HG02610 (cell line): ENCODE measurements around the gene TMEM239.
"Not testable (repeated sequence)": the region's sequence is repeated elsewhere in the genome, so short reads cannot be mapped to it uniquely, and the experiment has no call there.

ENCODE experiments used
- ATAC-seq: cut with Tn5 transposase; IDR thresholded peaks from one replicate; pipeline ENCODE4 v1.9.1; 2021; ENCODE audit warnings: mild to moderate bottlenecking, moderate library complexity; ENCODE audit not compliant: unreplicated experiment

The TMEM239 gene

DNA sequence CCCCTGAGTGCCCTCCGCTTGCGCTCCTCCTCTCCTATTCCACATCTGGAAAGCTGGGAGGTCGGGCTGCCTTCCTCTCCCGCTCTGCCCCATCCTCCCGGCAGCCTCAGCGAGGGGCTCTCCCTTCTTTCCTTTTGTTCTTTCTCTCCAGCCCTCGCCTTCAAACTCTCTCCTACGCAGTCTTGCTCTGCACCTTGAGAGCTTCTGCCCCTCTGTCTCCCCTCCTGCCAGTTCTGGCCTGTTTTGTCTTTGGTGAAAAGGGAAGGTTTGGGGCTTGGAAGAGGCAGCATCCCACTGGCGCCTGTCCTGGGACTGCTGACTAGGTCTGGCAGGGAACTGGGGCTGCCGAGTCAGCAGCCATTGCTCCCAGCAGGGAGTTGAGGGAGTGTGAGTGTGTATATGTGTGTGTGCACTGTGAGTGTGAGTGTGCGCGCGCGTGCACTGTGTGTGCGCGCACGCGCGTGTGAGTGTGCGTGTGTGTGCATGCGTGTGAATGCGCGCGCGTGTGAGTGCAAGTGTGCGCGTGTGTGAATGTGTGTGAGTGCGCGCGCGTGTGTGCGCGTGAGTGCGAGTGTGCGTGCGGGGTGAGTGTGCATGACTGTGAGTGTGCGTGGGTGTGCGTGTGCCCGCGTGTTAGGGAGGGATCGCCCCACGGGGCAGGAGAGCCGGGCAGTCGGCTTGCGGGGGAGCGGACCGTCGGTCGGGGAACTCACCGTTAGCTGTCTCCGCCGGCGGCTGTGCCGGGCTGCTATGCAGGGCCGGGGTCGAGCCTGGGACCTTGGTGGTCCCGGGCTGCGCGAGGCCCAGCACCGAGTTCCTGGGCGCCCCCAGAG, 16.3 kb upstream of the TMEM239 start:
- no peak for ATAC-seq

DNA sequence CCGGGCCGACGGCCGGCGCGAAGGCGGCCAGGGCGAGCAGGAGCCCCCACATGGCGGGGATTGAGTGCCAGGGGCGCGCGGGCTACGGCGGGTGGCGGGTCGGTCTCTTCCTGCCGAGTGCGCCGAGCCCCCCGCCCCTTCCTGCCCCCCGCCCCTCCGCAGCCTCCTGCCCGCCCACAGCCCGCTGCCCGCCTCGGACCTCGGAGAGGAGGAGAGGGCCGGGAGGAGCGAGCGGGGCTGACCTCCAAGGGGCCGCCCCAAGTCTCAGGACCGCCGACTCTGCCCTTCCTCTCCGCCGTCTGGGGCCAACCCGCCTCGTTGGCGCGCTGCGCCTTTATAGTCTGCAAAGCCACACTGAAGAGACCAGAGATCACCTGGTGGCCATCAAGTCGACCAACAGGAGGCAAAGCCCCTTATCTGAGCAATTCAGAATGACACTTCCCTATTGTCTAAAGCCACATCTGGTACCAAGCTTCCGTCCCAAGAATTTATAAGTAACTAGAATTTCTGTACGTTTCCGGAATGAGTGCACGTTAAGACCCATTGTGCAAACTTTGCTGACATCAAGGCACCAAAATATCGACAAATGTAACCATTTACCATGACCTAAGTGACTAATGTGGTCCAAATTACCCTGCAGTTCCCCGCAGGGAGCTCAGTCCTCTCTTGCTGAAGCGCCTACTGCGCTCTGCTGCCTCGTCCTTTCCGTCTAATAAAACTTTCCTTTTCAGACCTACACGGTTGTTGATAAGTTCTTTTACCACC, 15.5 kb upstream of the TMEM239 start, which contains the start of gene CPXM1:
Gene CPXM1 (minus strand): TSS at position 107 of the 765 bp plus-strand sequence. CDS start 55 bp downstream, at position 52.
- ATAC-seq = no peak

DNA sequence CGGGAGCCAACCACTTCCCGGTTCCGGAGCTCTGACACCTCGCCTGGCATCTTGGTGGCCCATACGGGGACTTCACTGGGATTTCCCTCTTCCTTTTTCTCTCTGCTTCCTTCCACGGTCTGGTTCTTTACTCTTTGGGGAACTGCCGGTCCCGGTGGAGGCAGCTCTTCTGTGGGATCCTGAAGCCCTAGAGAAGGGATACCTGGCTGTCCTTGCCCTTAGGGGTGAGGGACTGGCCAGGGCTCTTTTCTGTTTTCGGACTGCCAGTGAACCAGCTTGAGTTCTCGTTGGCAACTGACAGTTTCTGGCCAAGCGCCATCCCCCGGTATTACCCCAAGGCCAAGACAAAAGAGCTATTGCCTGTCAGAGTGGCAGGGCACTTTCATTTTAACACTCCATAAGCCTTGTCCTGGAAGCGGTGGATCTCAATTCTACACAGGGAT, 14.9 kb upstream of the TMEM239 start:
- no peak for ATAC-seq

DNA sequence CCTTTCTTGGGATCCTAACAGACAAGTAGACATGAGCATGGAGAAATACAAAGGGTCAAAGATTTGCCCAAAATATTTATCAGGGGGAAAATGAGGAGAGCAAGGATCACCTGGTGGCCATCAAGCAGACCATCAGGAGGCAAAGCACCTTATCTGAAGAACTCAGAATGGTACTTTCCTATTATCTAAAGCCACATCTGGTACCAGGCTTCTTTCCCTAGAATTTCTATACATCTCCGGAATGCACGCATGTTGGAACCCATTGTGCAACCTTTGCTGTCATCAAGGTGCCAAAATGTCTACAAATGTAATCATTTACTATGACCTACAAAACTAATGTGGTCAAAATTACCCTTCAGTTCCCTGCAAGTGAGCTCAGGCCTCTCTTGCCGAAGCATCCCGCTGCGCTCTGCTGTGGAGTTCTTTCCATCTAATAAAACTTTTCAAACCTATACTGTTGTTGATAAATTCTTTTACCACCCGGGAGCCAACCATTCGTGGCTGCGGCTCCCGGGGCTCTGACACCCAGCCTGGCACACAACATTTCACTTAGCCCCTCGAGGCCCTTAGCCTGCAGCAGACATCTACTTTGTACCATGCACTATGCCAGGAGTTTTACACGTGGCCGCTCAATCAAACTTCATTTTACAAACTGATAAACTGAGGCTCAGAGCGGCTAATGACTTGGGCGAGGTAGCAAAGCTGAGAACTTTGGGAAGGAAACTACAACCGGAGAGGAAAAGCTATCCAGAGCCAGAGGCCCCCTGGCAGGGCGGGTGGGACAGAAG, 11.9 kb upstream of the TMEM239 start:
- ATAC-seq = no peak

GRCh38 chr20:2804852-2805688, 11.1 kb upstream of the TMEM239 start:
- ATAC-seq = no peak

DNA sequence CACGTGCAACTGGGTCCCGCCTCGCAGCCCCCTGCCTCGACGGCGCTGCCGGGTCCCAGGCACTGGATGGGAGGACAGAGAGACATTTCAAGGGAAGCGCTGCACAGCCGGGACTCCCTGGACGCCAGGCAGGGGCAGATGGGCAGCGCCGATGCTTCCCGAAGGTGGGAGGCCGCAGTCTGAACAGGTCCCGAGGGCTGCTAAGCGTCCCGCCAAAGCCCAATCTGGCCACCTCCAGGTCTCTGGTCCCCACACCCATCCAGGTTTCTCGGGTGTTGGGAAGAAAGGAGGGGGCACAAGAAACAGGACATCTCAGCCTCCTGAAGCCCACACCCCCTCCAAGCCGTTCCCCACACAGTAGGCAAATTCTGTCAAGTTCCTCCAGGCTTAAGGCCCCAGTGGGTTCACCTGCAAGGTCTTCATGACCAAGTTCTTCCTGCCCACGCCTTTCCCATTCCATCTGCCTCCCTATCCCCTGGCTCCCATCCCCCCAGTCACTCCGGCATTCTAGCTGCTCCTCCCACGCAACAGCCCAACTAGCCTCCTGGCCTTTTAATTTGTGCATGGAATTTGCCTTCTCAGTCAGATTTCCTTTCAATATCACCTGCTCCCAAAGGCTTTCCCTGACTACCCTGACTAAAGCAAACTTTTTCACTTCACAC, 10.3 kb upstream of the TMEM239 start:
- no peak for ATAC-seq

GRCh38 chr20:2806351-2806701, 9.8 kb upstream of the TMEM239 start:
- ATAC-seq = no peak

DNA sequence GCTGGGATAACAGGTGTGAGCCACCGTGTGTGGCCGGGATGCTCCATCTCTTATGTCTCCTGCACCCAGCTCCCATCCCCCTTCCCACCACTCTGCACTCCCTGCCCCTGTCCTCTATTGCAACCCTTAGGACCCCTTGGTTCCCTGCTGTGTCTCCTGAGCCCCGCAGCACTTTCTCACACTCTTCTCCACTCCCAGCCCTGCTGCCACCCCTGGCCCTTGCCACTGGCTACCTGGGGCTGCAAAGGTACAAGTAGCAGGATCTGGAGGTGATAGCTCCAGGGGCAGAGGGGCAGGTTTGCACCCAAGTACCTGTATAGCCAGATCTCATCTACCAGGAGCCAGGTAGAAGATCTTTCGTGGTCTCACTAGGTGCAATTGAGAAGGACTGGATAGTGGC, 9.1 kb upstream of the TMEM239 start:
- no peak for ATAC-seq

DNA sequence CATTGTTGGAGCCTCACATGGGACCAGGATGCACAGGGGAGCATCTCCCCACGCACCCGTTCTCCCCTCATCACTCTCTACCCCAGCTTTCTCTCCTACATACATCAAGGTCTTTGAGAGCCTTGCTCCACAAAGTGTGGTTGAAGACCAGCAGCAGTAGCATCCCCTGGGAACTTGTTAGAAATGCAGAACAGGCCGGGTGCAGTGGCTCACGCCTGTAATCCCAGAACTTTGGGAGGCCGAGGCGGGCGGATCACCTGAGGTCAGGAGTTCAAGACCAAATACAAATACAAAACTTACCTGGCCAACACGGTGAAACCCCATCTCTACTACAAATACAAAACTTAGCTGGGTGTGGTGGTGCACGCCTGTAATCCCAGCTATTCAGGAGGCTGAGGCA, 8.2 kb upstream of the TMEM239 start:
- ATAC-seq = not testable (repeated sequence)

- no peak for ATAC-seq
These were observed 6.5 kb upstream of the TMEM239 start for GRCh38 chr20:2809690-2810089.

- no peak for ATAC-seq
These were observed 4.0 kb upstream of the TMEM239 start for GRCh38 chr20:2812189-2812588.

GRCh38 chr20:2814076-2814475, 2.1 kb upstream of the TMEM239 start:
- no peak for ATAC-seq

GRCh38 chr20:2814587-2815051, 1.5 kb upstream of the TMEM239 start, which contains the start of gene C20orf141:
TSS of gene C20orf141 (plus strand) at chr20:2814987. CDS start at chr20:2815185, 198 bp downstream.
- no peak for ATAC-seq

- no peak for ATAC-seq
These were observed 793 bp upstream of the TMEM239 start for GRCh38 chr20:2815242-2815900.

DNA sequence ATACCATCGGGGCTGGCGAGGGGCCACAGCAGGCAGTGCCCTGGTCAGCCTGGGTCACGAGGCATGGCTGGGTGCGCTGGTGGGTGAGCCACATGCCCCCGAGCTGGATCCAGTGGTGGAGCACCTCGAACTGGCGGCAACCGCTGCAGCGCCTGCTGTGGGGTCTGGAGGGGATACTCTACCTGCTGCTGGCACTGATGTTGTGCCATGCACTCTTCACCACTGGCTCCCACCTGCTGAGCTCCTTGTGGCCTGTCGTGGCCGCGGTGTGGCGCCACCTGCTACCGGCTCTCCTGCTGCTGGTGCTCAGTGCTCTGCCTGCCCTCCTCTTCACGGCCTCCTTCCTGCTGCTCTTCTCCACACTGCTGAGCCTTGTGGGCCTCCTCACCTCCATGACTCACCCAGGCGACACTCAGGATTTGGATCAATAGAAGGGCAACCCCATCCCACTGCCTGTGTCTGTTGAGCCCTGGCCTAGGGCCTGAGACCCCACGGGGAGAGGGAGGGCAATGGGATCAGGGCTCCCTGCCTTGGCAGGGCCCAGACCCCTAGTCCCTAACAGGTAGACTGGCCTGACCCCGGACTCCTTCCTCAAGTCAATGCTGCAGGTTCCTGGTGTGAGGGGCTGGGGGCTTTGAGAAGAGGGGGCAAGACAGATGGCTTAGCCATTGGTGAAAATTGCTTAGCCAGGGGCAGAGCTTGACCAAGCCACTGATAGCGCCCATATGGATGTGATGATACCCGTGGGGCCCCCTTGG, 598 bp downstream of the TMEM239 start:
- no peak for ATAC-seq

DNA sequence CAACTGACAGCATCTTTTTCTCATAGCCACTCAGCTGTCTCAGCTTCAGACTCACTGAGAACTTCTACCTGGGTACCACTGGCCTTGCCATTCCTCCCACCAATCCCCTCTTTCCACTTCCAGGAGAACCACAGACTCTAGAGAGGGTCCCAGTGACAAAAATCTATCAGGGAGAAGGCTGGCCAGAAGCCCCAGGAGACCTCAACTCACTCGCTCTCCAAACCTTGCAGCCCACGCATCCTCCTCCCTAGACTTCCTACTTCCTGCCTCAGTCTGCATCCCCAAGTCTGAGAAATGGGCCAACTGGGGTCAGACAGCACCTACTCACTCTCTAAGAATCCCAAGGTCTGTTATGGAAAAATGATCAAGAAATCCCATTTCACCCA, 1.2 kb downstream of the TMEM239 start:
- no peak for ATAC-seq

- no peak for ATAC-seq
These were observed 1.9 kb downstream of the TMEM239 start for GRCh38 chr20:2817891-2818595.
